Neural cell (in vitro differentiated cells): Measurements from ENCODE around the gene EPB42.

Source experiments
- EP300 ChIP-seq: fragments of 450-650 bp; conservative IDR thresholded peaks from 2 replicates; pipeline ENCODE4 v1.6.1; 2014; ENCODE audit warnings: antibody characterized with exemption, mild to moderate bottlenecking, moderate library complexity; ENCODE audit not compliant: poor library complexity, severe bottlenecking
- EZH2 ChIP-seq: fragments of 200-600, 300-800 bp; shearing (Covaris generic), sonication (generic); IDR thresholded peaks from 2 replicates; pipeline ENCODE4 v1.6.1; 2014; ENCODE audit warnings: antibody characterized with exemption, low read length, borderline replicate concordance, mild to moderate bottlenecking; ENCODE audit not compliant: insufficient read depth, poor library complexity, severe bottlenecking
- MXI1 ChIP-seq: fragments of 450-650 bp; conservative IDR thresholded peaks from 2 replicates; pipeline ENCODE4 v1.6.1; 2014; ENCODE audit warnings: antibody characterized with exemption, mild to moderate bottlenecking; ENCODE audit not compliant: poor library complexity, severe bottlenecking
- POLR2AphosphoS5 ChIP-seq: IDR thresholded peaks from 2 replicates; pipeline ENCODE4 v1.6.1; 2012
- RAD21 ChIP-seq: fragments of 450-650 bp; conservative IDR thresholded peaks from 2 replicates; pipeline ENCODE4 v1.6.1; 2014; ENCODE audit warnings: antibody characterized with exemption, mild to moderate bottlenecking, moderate library complexity
- SMC3 ChIP-seq: fragments of 450-650 bp; conservative IDR thresholded peaks from 2 replicates; pipeline ENCODE4 v1.6.1; 2014; ENCODE audit warnings: antibody characterized with exemption, mild to moderate bottlenecking, moderate library complexity; ENCODE audit not compliant: poor library complexity
- TAF1 ChIP-seq: IDR thresholded peaks from 2 replicates; pipeline ENCODE4 v1.6.1; 2012; ENCODE audit warnings: low read depth
- TF ChIP-seq, protein P1 (sequence below): fragments of 450-650 bp; IDR thresholded peaks from 2 replicates; pipeline ENCODE4 v1.5.1; 2014; ENCODE audit warnings: antibody characterized with exemption, mild to moderate bottlenecking, moderate library complexity; ENCODE audit not compliant: poor library complexity, severe bottlenecking
- TF ChIP-seq, protein P2 (sequence below): IDR thresholded peaks from 2 replicates; pipeline ENCODE4 v1.6.1; 2012; ENCODE audit warnings: borderline replicate concordance

DNA sequence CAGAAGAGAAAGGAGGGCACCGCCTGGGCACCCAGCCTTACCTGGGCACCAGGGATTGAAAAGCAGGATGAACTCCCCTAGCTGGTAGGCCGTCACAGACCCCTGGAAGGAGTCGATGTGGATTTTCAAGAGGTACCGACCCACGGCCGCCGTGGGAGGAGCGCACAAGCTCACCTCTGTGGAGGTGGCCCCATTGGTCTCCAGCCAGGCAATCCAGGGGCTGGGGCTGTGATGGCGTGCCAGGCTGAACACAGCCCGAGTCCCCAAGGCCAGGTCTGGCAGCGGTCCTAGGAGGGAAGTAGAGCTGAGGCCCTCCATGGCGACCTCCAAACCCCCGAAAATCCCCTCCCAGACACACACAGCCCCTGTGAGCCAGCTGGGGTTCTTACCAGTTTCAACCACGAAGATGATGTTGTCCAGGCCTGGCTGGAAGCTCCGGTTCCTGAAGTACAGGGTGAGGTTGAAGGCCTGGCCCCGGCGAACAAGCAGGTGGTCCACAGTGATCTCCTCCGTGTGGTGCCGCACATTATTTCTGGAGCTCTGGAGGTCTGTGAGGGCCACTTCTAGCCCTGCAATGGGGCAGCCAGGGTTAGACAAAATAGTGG is 39.3 kb upstream of the EPB42 start:
- no peak for TF ChIP-seq MXI1
- TF ChIP-seq, protein P1, sequence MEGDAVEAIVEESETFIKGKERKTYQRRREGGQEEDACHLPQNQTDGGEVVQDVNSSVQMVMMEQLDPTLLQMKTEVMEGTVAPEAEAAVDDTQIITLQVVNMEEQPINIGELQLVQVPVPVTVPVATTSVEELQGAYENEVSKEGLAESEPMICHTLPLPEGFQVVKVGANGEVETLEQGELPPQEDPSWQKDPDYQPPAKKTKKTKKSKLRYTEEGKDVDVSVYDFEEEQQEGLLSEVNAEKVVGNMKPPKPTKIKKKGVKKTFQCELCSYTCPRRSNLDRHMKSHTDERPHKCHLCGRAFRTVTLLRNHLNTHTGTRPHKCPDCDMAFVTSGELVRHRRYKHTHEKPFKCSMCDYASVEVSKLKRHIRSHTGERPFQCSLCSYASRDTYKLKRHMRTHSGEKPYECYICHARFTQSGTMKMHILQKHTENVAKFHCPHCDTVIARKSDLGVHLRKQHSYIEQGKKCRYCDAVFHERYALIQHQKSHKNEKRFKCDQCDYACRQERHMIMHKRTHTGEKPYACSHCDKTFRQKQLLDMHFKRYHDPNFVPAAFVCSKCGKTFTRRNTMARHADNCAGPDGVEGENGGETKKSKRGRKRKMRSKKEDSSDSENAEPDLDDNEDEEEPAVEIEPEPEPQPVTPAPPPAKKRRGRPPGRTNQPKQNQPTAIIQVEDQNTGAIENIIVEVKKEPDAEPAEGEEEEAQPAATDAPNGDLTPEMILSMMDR: no peak
- TF ChIP-seq RAD21: no peak
- no peak for TF ChIP-seq EP300
- no peak for TF ChIP-seq POLR2AphosphoS5
- no peak for TF ChIP-seq EZH2
- TF ChIP-seq, protein P2, sequence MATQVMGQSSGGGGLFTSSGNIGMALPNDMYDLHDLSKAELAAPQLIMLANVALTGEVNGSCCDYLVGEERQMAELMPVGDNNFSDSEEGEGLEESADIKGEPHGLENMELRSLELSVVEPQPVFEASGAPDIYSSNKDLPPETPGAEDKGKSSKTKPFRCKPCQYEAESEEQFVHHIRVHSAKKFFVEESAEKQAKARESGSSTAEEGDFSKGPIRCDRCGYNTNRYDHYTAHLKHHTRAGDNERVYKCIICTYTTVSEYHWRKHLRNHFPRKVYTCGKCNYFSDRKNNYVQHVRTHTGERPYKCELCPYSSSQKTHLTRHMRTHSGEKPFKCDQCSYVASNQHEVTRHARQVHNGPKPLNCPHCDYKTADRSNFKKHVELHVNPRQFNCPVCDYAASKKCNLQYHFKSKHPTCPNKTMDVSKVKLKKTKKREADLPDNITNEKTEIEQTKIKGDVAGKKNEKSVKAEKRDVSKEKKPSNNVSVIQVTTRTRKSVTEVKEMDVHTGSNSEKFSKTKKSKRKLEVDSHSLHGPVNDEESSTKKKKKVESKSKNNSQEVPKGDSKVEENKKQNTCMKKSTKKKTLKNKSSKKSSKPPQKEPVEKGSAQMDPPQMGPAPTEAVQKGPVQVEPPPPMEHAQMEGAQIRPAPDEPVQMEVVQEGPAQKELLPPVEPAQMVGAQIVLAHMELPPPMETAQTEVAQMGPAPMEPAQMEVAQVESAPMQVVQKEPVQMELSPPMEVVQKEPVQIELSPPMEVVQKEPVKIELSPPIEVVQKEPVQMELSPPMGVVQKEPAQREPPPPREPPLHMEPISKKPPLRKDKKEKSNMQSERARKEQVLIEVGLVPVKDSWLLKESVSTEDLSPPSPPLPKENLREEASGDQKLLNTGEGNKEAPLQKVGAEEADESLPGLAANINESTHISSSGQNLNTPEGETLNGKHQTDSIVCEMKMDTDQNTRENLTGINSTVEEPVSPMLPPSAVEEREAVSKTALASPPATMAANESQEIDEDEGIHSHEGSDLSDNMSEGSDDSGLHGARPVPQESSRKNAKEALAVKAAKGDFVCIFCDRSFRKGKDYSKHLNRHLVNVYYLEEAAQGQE: no peak
- no peak for TF ChIP-seq TAF1
- TF ChIP-seq SMC3: no peak
